ENCODE data around the gene MYL9. TPM values are rescaled to one million over a fixed set of nuclear protein-coding genes. Genes with fewer than 3 reads are reported as not detected.

The MYL9 gene
- total RNA-seq, 1 donor from 2014 or later = 274 TPM

- H3K36me3 ChIP-seq = peaks cover 31% of the 10 kb centered on the region
- ATAC-seq = no peak
Observed at GRCh38 chr20:36585410-36586125, 44.2 kb downstream of the MYL9 start.

GRCh38 chr20:36587388-36588070 lies 46.2 kb downstream of the MYL9 start:
- Histone ChIP-seq H3K9me3 (no peaks in the 10 kb centered on the region), H3K36me3 (peaks cover 26% of the 10 kb centered on the region), H3K4me1 (no peaks in the 10 kb centered on the region), H3K27ac (no peak overlapping the region), H3K27me3 (ENCODE audit: low read depth) (no peaks in the 10 kb centered on the region), H3K4me3 (no peak overlapping the region)
- TF ChIP-seq CTCF (IDR thresholded peaks at IDR 0.05) = no peak
- no peak for ATAC-seq
- DNase-seq = no peak
- intact Hi-C loops (cut with DNase I) = no loop called here

More at GRCh38 chr20:36585410-36586125, 44.2 kb downstream of the MYL9 start:
- no peak overlapping the region for H3K4me3 ChIP-seq
- no peak overlapping the region for H3K27ac ChIP-seq
- TF ChIP-seq CTCF (IDR thresholded peaks at IDR 0.05) = no peak
- no peaks in the 10 kb centered on the region for H3K4me1 ChIP-seq
- no peaks in the 10 kb centered on the region for H3K9me3 ChIP-seq
- intact Hi-C loops (cut with DNase I) = no loop called here
- DNase-seq = no peak
- no peaks in the 10 kb centered on the region for H3K27me3 ChIP-seq (ENCODE audit: low read depth)

GRCh38 chr20:36591281-36591680 lies 50.0 kb downstream of the MYL9 start:
- H3K36me3 ChIP-seq = peaks cover 14% of the 10 kb centered on the region
- no peak overlapping the region for H3K27ac ChIP-seq
- H3K4me3 ChIP-seq = no peak overlapping the region
- intact Hi-C loops (cut with DNase I) = no loop called here
- no peak for TF ChIP-seq CTCF (IDR thresholded peaks at IDR 0.05)
- H3K4me1 ChIP-seq = peaks cover 14% of the 10 kb centered on the region
- H3K27me3 ChIP-seq (ENCODE audit: low read depth) = no peaks in the 10 kb centered on the region
- no peak for ATAC-seq
- DNase-seq = no peak
- H3K9me3 ChIP-seq = no peaks in the 10 kb centered on the region

- Histone ChIP-seq H3K27me3 (ENCODE audit: low read depth) (no peaks in the 10 kb centered on the region), H3K4me1 (peaks cover 14% of the 10 kb centered on the region), H3K36me3 (peaks cover 14% of the 10 kb centered on the region), H3K4me3 (no peak overlapping the region), H3K27ac (no peak overlapping the region), H3K9me3 (no peaks in the 10 kb centered on the region)
- ATAC-seq (no peak), DNase-seq (no peak)
- peak; percentile 32 for TF ChIP-seq CTCF (IDR thresholded peaks at IDR 0.05)
- intact Hi-C loops (cut with DNase I) = no loop called here
Observed at GRCh38 chr20:36591854-36592641, 50.7 kb downstream of the MYL9 start.

GRCh38 chr20:36593347-36593929 lies 52.1 kb downstream of the MYL9 start:
- intact Hi-C loops (cut with DNase I) = no loop called here
- no peak for TF ChIP-seq CTCF (IDR thresholded peaks at IDR 0.05)
- Histone ChIP-seq H3K27ac (no peak overlapping the region), H3K4me1 (peaks cover 14% of the 10 kb centered on the region), H3K36me3 (peaks cover 14% of the 10 kb centered on the region), H3K9me3 (no peaks in the 10 kb centered on the region), H3K27me3 (ENCODE audit: low read depth) (no peaks in the 10 kb centered on the region), H3K4me3 (no peak overlapping the region)
- no peak for DNase-seq
- no peak for ATAC-seq

Measured in lower lobe of right lung (tissue), 2 donors.